Heart right ventricle (tissue), 16 donors: Measurements from ENCODE around the gene OR7G2. TPM values are rescaled to one million over a fixed set of nuclear protein-coding genes. Genes with fewer than 3 reads are reported as not detected.
"Not testable (repeated sequence)": the region's sequence is repeated elsewhere in the genome, so short reads cannot be mapped to it uniquely, and the experiment has no call there.

Experiments
- ATAC-seq, 8 donors: fragments of 200-7000 bp; cut with Tn5 transposase; one replicate each; pipeline ENCODE4 v1.9.1; 2020; ENCODE audit warnings: mild to moderate bottlenecking in 8 of 8, moderate library complexity in 8 of 8, moderate number of reproducible peaks in 1 of 8
- DNase-seq, 2 donors: peaks; one replicate each; pipeline ENCODE4 v3.0.0-alpha.2; 2020
- H3K27ac ChIP-seq, 10 donors: fragments of 200-600 bp; sonication (generic) in 2 of 10; one replicate each; pipeline versions ENCODE4 v1.5.0 to v1.8.0; 2020 to 2022; ENCODE audit warnings: mild to moderate bottlenecking in 3 of 10
- H3K27me3 ChIP-seq, 7 donors: fragments of 200-600 bp; one replicate each; pipeline ENCODE4 v1.8.0; 2021 to 2022; ENCODE audit warnings: mild to moderate bottlenecking in 2 of 7
- H3K36me3 ChIP-seq, 9 donors: fragments of 200-600 bp; sonication (generic) in 1 of 9; one replicate each; pipeline versions ENCODE4 v1.5.0 to v1.8.0; 2020 to 2022; ENCODE audit warnings: mild to moderate bottlenecking in 2 of 9
- H3K4me1 ChIP-seq, 9 donors: fragments of 200-600 bp; sonication (generic) in 1 of 9; one replicate each; pipeline versions ENCODE4 v1.5.0 to v1.8.0; 2020 to 2022; ENCODE audit warnings: mild to moderate bottlenecking in 4 of 9
- H3K4me3 ChIP-seq, 10 donors: fragments of 200-600 bp; sonication (generic) in 2 of 10; one replicate each; pipeline versions ENCODE4 v1.5.0 to v1.8.0; 2020 to 2022; ENCODE audit warnings: mild to moderate bottlenecking in 7 of 10, moderate library complexity in 2 of 10
- H3K9me3 ChIP-seq, 11 donors: fragments of 200-600 bp in 10 of 11; sonication (generic) in 2 of 11; one replicate each; pipeline versions ENCODE4 v1.5.0 to v1.8.0; 2013 to 2022; ENCODE audit warnings: mild to moderate bottlenecking in 2 of 11, control low read depth in 1 of 11, moderate library complexity in 1 of 11
- CTCF ChIP-seq, 9 donors: fragments of 200-600 bp; sonication (generic) in 2 of 9; IDR thresholded peaks; one replicate each; pipeline versions ENCODE4 v1.5.0 to v1.8.0; 2021 to 2022; ENCODE audit warnings: antibody characterized with exemption in 9 of 9, mild to moderate bottlenecking in 5 of 9, moderate library complexity in 1 of 9
- WGBS, 2 donors: extraction: QIAGEN DNeasy Blood & Tissue Kit; methylation state at CpG; one replicate each; pipeline ENCODE4 v1.1.7; 2013; ENCODE audit warnings: inconsistent platforms in 1 of 2; 5-methylcytosine and 5-hydroxymethylcytosine counted together
- intact Hi-C, 10 donors: fragments of 100-400 bp; cut with DNase I; formaldehyde crosslinking; loops; one replicate each; pipeline versions ENCODE4 v1.11.1 to v1.14.2; 2022
- polyA plus RNA-seq, 2 donors: library from polyadenylated mRNA; stranded (reverse); fragments of 200-250 nt; gene quantifications; one replicate each; pipeline ENCODE4 v1.2.3, GENCODE V29; 2013
- total RNA-seq, 10 donors: library from RNA; stranded (reverse); fragmentation: NEBNext Ultra II Directional in 3 of 10; extraction: Animal tissue kit (Norgen Biotek cat#: 25700) in 3 of 10; gene quantifications; one replicate each; pipeline versions ENCODE4 v1.2.1 to v1.2.4, GENCODE V29; 2021 to 2023
- donor health status: Arrhythmogenic right ventricular cardiomyopathy.
- donor health status: ischemic (EF 13 %, LVEDD 7.1; RV severe dilation, severe dysfunction).
- donor health status: healthy with polysubstance abuse.
- donor health status: DM: no; HTN: yes; CAD: no.
- donor health status: DM: no; HTN: no; CAD: no.
- donor health status: ischemic (EF 25% LVEDD 6.9; RV normal size, moderate dysfunction).
- donor health status: ischemic (EF 25% LVEDD 5.7; RV mildly dilated, moderate dysfunction).
- donor health status: healthy.
- donor health status: DM: yes; HTN: yes; CAD: no.
- donor health status: Ischemic cardiomyopathy.
- donor health status: ischemic (EF 35%, LVEDD 5.7; RV mildly dilated, moderate dysfunction).
- donor health status: nonischemic (EF 11% LVEDD 7.7; RV severe dilation, severe dysfunction).
- donor health status: DM: yes; HTN: yes; CAD: no.
- donor health status: PGD.
- donor health status: ischemic (EF 29% LVEDD 5.4; RV normal size, mild dysfunction).
- donor health status: nonischemic (EF 23%, LVEDD 6.1; RV moderate dilation, normal function).

OR7G2 gene
- total and polyA plus RNA-seq, 12 donors, result not detected

- no peak for DNase-seq
- no peak for TF ChIP-seq CTCF (IDR thresholded peaks at IDR 0.05)
- intact Hi-C loops, result no loop called here
- Histone ChIP-seq H3K36me3 (no peaks in the 10 kb centered on the region), H3K27me3 (peaks cover 0 to 52% (median 9%) of the 10 kb centered on the region in 7 donors), H3K4me1 (no peaks in the 10 kb centered on the region), H3K27ac (no peak overlapping the region), H3K4me3 (no peak overlapping the region), H3K9me3 (no peaks in the 10 kb centered on the region)
- ATAC-seq, result no peak
- 56 to 73% methylated on average over 4 of the region's 4 CpGs for WGBS, 2 donors
Measured at GRCh38 chr19:9057505-9058258, 49.6 kb downstream of the OR7G2 start.

DNA sequence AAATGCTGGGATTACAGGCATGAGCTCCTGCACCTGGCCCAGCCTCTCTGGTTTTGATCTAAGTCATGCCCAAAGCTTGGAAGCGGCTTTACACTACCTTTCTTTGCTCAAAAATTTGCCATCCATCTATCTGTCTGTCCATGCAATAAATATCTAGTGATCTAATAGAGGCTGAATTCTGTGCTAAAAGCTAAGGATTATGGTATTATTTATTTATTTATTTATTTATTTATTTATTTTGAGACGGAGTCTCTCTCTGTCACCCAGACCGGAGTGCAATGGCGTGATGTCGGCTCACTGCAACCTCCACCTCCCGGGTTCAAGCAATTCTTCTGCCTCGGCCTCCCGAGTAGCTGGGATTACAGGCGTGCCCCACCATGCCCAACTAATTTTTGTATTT, 51.1 kb downstream of the OR7G2 start:
- H3K27me3 ChIP-seq, result peaks cover 0 to 63% (median 9%) of the 10 kb centered on the region in 7 donors
- ATAC-seq, H3K27ac ChIP-seq, intact Hi-C loops, H3K4me1 ChIP-seq, H3K4me3 ChIP-seq, DNase-seq, H3K9me3 ChIP-seq, H3K36me3 ChIP-seq: not testable (repeated sequence)
- WGBS, 2 donors, result 89 to 95% methylated on average over 9 of the region's 9 CpGs

DNA sequence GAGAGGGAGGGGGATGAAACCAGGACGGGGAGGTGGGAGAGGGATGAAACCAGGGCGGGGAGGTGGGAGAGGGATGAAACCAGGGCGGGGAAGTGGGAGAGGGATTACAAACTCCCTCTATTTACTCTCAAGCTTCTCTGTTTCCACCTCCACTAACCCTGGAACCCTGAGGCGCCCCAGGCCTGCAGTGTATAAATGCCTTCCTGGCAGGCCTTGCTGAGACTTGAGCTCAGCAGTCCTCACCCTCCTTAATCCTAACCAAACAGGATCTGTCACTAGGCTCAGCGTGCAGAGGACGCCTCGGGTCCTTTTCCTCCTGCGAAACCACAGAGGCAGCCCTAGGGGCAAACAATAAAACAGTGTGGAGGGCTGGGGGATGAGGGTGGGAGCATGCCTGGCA, 52.5 kb downstream of the OR7G2 start:
- intact Hi-C loops, result no loop called here
- no peak overlapping the region for H3K4me3 ChIP-seq
- no peaks in the 10 kb centered on the region for H3K9me3 ChIP-seq
- no peak for TF ChIP-seq CTCF (IDR thresholded peaks at IDR 0.05)
- H3K4me1 ChIP-seq, result no peaks in the 10 kb centered on the region
- ATAC-seq (no peak), DNase-seq (no peak)
- H3K27ac ChIP-seq, result no peak overlapping the region
- peaks cover 0 to 71% (median 9%) of the 10 kb centered on the region in 7 donors for H3K27me3 ChIP-seq
- H3K36me3 ChIP-seq, result no peaks in the 10 kb centered on the region
- 24 to 30% methylated on average over 8 of the region's 8 CpGs for WGBS, 2 donors

GRCh38 chr19:9054207-9054606, 53.1 kb downstream of the OR7G2 start:
- Histone ChIP-seq H3K27me3 (peaks cover 0 to 71% (median 9%) of the 10 kb centered on the region in 7 donors), H3K4me1 (no peaks in the 10 kb centered on the region), H3K9me3 (no peaks in the 10 kb centered on the region), H3K4me3 (no peak overlapping the region), H3K27ac (no peak overlapping the region), H3K36me3 (no peaks in the 10 kb centered on the region)
- ATAC-seq, result no peak
- TF ChIP-seq CTCF (IDR thresholded peaks at IDR 0.05), result no peak
- WGBS, 2 donors, result 84 to 85% methylated on average over 8 of the region's 8 CpGs
- intact Hi-C loops, result no loop called here
- DNase-seq, result no peak

- H3K36me3 ChIP-seq, intact Hi-C loops, H3K9me3 ChIP-seq, ATAC-seq, H3K27ac ChIP-seq, H3K4me1 ChIP-seq, H3K4me3 ChIP-seq, DNase-seq: not testable (repeated sequence)
- peaks cover 0 to 74% (median 4%) of the 10 kb centered on the region in 7 donors for H3K27me3 ChIP-seq
- 96% methylated on average over 6 of the region's 6 CpGs for WGBS, 2 donors
Measured at GRCh38 chr19:9053674-9054073, 53.6 kb downstream of the OR7G2 start.
